HEK293T (cell line): ENCODE measurements around the gene SLC25A34.

Source experiments
- CTCF ChIA-PET: fragments of 350-600 bp; formaldehyde crosslinking; extraction: SDS; loops from one replicate; lab custom pipeline; 2021; ENCODE audit warnings: antibody characterized with exemption, inconsistent platforms; lab: Yijun Ruan, JAX
- POLR2A ChIA-PET: fragments of 350-600 bp; formaldehyde crosslinking; extraction: SDS; loops from one replicate; lab custom pipeline; 2020; ENCODE audit warnings: antibody characterized with exemption, inconsistent platforms; lab: Yijun Ruan, JAX
- DNase-seq: peaks from one replicate; pipeline ENCODE4 v3.0.0; 2012; ENCODE audit warnings: mixed read lengths; ENCODE audit errors: extremely low spot score
- ARNT ChIP-seq: fragments of 450-650 bp; IDR thresholded peaks from 2 replicates; pipeline ENCODE4 v1.6.1; 2017; ENCODE audit warnings: mild to moderate bottlenecking
- BHLHE40 ChIP-seq: fragments of 450-650 bp; IDR thresholded peaks from 2 replicates; pipeline ENCODE4 v1.6.1; 2016; ENCODE audit warnings: mild to moderate bottlenecking, moderate library complexity, borderline replicate concordance
- CTBP1 ChIP-seq: fragments of 450-650 bp; IDR thresholded peaks from 2 replicates; pipeline ENCODE4 v1.6.1; 2016; ENCODE audit warnings: borderline replicate concordance
- ELF4 ChIP-seq: fragments of 450-650 bp; IDR thresholded peaks from 2 replicates; pipeline ENCODE4 v1.6.1; 2017; ENCODE audit warnings: antibody characterized with exemption
- FOXA1 ChIP-seq: fragments of 450-650 bp; IDR thresholded peaks from 2 replicates; pipeline ENCODE4 v1.6.1; 2016; ENCODE audit warnings: mild to moderate bottlenecking
- FOXK2 ChIP-seq: fragments of 450-650 bp; IDR thresholded peaks from 2 replicates; pipeline ENCODE4 v1.6.1; 2016; ENCODE audit warnings: mild to moderate bottlenecking
- FOXM1 ChIP-seq: fragments of 450-650 bp; IDR thresholded peaks from 2 replicates; pipeline ENCODE4 v1.6.1; 2017; ENCODE audit warnings: mild to moderate bottlenecking, borderline replicate concordance
- HDGF ChIP-seq: fragments of 450-650 bp; IDR thresholded peaks from 2 replicates; pipeline ENCODE4 v1.6.1; 2017; ENCODE audit warnings: antibody characterized with exemption, borderline replicate concordance
- L3MBTL2 ChIP-seq: fragments of 450-650 bp; conservative IDR thresholded peaks from 2 replicates; pipeline ENCODE4 v1.6.1; 2016; ENCODE audit warnings: mild to moderate bottlenecking
- LEF1 ChIP-seq: fragments of 450-650 bp; IDR thresholded peaks from 2 replicates; pipeline ENCODE4 v1.6.1; 2017; ENCODE audit warnings: mild to moderate bottlenecking, borderline replicate concordance
- NFRKB ChIP-seq: fragments of 450-650 bp; IDR thresholded peaks from 2 replicates; pipeline ENCODE4 v1.6.1; 2016; ENCODE audit warnings: mild to moderate bottlenecking, moderate library complexity
- PKNOX1 ChIP-seq: fragments of 450-650 bp; IDR thresholded peaks from 2 replicates; pipeline ENCODE4 v1.6.1; 2016
- SP1 ChIP-seq: fragments of 450-650 bp; IDR thresholded peaks from 2 replicates; pipeline ENCODE4 v1.6.1; 2017
- SUZ12 ChIP-seq: fragments of 450-650 bp; IDR thresholded peaks from 2 replicates; pipeline ENCODE4 v1.6.1; 2016; ENCODE audit warnings: mild to moderate bottlenecking
- TARDBP ChIP-seq: fragments of 450-650 bp; IDR thresholded peaks from 2 replicates; pipeline ENCODE4 v1.6.1; 2016
- ZNF384 ChIP-seq: fragments of 450-650 bp; IDR thresholded peaks from 2 replicates; pipeline ENCODE4 v1.6.1; 2016

The SLC25A34 gene

GRCh38 chr1:15757016-15757543 lies 21.0 kb downstream of the SLC25A34 start:
- DNase-seq, result no peak
- ChIA-PET CTCF (interaction anchor here (1.1 kb wide), 1 partner anchor 20 kb away, joined by 3 read pairs; no protein-coding TSS in a partner anchor), POLR2A (interaction anchor here (0.9 kb wide), 1 partner anchor 92 kb away, joined by 3 read pairs; no protein-coding TSS in a partner anchor)
- TF ChIP-seq BHLHE40 (no peak), ELF4 (no peak), FOXA1 (no peak), TARDBP (no peak), CTBP1 (no peak), HDGF (no peak)

GRCh38 chr1:15757575-15758342 lies 21.7 kb downstream of the SLC25A34 start:
- no peak for DNase-seq
- TF ChIP-seq ARNT, result no peak
- no peak for TF ChIP-seq SUZ12
- no peak for TF ChIP-seq FOXA1
- TF ChIP-seq ZNF384, result no peak
- TF ChIP-seq TARDBP, result no peak
- no peak for TF ChIP-seq CTBP1
- no peak for TF ChIP-seq FOXM1
- TF ChIP-seq SP1, result no peak
- no peak for TF ChIP-seq L3MBTL2
- TF ChIP-seq BHLHE40, result no peak
- no peak for TF ChIP-seq LEF1
- TF ChIP-seq NFRKB, result no peak
- TF ChIP-seq ELF4, result no peak
- no peak for TF ChIP-seq HDGF
- no peak for TF ChIP-seq FOXK2
- CTCF ChIA-PET, result interaction anchor here (1.1 kb wide), 1 partner anchor 21 kb away, joined by 3 read pairs; no protein-coding TSS in a partner anchor
- POLR2A ChIA-PET, result interaction anchor here (0.9 kb wide), 1 partner anchor 91 kb away, joined by 3 read pairs; no protein-coding TSS in a partner anchor

- ChIA-PET CTCF (no interaction called here), POLR2A (interaction anchor here (0.9 kb wide), 1 partner anchor 10 kb away, joined by 3 read pairs; no protein-coding TSS in a partner anchor)
- TF ChIP-seq FOXA1 (no peak), TARDBP (no peak), PKNOX1 (no peak), ARNT (no peak)
- peak; percentile 53 for DNase-seq
Observed at GRCh38 chr1:15758343-15758931, 22.4 kb downstream of the SLC25A34 start, which contains the start of gene FBLIM1. Gene FBLIM1 (plus strand): TSS chr1:15758795. CDS start chr1:15764984, 6,189 bp downstream.

GRCh38 chr1:15758953-15759661 lies 23.0 kb downstream of the SLC25A34 start:
- ChIA-PET CTCF (interaction anchor here (0.5 to 0.6 kb wide), 2 partner anchors 70 to 316 kb away, joined by 3 to 7 read pairs; no protein-coding TSS in a partner anchor), POLR2A (interaction anchor here (0.9 to 1.5 kb wide), 2 partner anchors 9 to 14 kb away, joined by 3 to 4 read pairs; no protein-coding TSS in a partner anchor)
- TF ChIP-seq L3MBTL2 (no peak), SUZ12 (no peak), NFRKB (no peak), FOXM1 (no peak), ARNT (no peak), PKNOX1 (no peak), FOXK2 (no peak), LEF1 (no peak), BHLHE40 (no peak), TARDBP (no peak)
- DNase-seq, result peak; percentile 63

- CTCF ChIA-PET, result no interaction called here
- TF ChIP-seq TARDBP, result no peak
- no peak for DNase-seq
- POLR2A ChIA-PET, result interaction anchor here (1.5 kb wide), 1 partner anchor 13 kb away, joined by 4 read pairs; no protein-coding TSS in a partner anchor
Observed at GRCh38 chr1:15760520-15761211, 24.6 kb downstream of the SLC25A34 start.

GRCh38 chr1:15761366-15762128 lies 25.5 kb downstream of the SLC25A34 start:
- CTCF ChIA-PET, result interaction anchor here (0.6 kb wide), 1 partner anchor 215 kb away, joined by 3 read pairs; no protein-coding TSS in a partner anchor

More at GRCh38 chr1:15761366-15762128, 25.5 kb downstream of the SLC25A34 start:
- no peak for DNase-seq
- POLR2A ChIA-PET, result no interaction called here
- TF ChIP-seq FOXK2 (no peak), LEF1 (no peak), SP1 (no peak), ARNT (no peak), ZNF384 (peak; percentile 45; the same call in 1 of the 2 replicates)
